Gastrocnemius medialis (tissue), 4 donors: ENCODE measurements around the gene WNT7B.

Experiments
- POLR2A ChIP-seq, 2 donors: fragments of 450-650 bp; IDR thresholded peaks; one replicate each; pipeline ENCODE4 v1.6.1; 2017; ENCODE audit warnings: antibody characterized with exemption in 2 of 2, mild to moderate bottlenecking in 2 of 2, moderate library complexity in 2 of 2
- TF ChIP-seq, protein P1 (sequence below), 5 experiments: fragments of 450-650 bp in 3 of 5; fragments of 200-600 bp in 2 of 5; sonication (generic) in 2 of 5; IDR thresholded peaks in 4 of 5; conservative IDR thresholded peaks in 1 of 5; 1 replicate in 4 of 5; 2 replicates in 1 of 5; pipeline ENCODE4 v1.5.1; 2016 to 2019; ENCODE audit warnings: antibody characterized with exemption in 5 of 5, mild to moderate bottlenecking in 3 of 5, moderate library complexity in 3 of 5

DNA sequence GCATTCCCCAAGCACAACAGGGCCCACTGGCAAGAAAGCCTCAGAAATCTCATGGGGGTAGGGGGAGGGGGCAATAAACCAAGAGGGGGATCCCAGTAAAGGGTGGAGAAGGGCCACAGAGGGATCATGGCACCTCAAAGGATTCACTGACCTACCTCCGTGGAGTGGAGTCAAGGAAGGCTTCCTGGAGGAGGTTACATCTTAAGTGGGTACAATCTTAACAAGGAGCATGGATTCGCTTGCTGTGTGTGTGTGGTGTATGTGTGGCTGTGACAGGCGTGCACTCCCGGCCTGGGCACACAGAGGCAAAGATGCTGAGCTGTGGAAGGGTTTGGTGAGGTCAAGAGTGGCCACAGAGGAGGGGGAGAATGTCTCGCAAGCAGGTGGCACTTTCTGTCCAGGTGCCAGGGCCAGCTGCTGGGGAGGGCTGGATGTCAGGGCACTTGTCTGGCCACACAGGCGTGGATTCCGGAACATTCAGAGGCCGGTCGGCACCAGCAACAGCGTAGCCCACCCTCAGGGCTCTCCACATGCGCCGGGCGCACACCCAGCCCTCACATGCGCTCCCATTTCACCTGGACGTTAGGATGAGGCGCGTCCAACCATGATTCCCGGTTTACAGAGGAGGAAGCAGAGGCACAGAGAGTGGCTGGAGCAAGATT is 43.3 kb downstream of the WNT7B start:
- TF ChIP-seq, protein P1, sequence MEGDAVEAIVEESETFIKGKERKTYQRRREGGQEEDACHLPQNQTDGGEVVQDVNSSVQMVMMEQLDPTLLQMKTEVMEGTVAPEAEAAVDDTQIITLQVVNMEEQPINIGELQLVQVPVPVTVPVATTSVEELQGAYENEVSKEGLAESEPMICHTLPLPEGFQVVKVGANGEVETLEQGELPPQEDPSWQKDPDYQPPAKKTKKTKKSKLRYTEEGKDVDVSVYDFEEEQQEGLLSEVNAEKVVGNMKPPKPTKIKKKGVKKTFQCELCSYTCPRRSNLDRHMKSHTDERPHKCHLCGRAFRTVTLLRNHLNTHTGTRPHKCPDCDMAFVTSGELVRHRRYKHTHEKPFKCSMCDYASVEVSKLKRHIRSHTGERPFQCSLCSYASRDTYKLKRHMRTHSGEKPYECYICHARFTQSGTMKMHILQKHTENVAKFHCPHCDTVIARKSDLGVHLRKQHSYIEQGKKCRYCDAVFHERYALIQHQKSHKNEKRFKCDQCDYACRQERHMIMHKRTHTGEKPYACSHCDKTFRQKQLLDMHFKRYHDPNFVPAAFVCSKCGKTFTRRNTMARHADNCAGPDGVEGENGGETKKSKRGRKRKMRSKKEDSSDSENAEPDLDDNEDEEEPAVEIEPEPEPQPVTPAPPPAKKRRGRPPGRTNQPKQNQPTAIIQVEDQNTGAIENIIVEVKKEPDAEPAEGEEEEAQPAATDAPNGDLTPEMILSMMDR (IDR thresholded peaks at IDR 0.05 in 4 of 5, conservative IDR thresholded peaks at IDR 0.05 in 1 of 5), result no peak
- TF ChIP-seq POLR2A (IDR thresholded peaks at IDR 0.05), result no peak
